Endothelial cell of umbilical vein (primary cell): ENCODE measurements around the gene KCNH4. TPM values are rescaled to one million over a fixed set of nuclear protein-coding genes. Genes with fewer than 3 reads are reported as not detected.

Experiments
- BruUV-seq: library from RNA; stranded (reverse); fragments of 400-500 nt; replicated peaks from 2 replicates; lab custom pipeline; 2021; lab: Mats Ljungman, UMichigan
- CTCF ChIA-PET: fragments of 300-600, 350-600 bp; sonication (Branson Sonifier 250); formaldehyde crosslinking; loops from one replicate; lab custom pipeline; 2021; ENCODE audit warnings: antibody characterized with exemption, inconsistent platforms; lab: Charles Lee
- POLR2A ChIA-PET: fragments of 300-600, 350-600 bp; sonication (Branson Sonifier 250); formaldehyde crosslinking; loops from one replicate; lab custom pipeline; 2021; ENCODE audit warnings: antibody characterized with exemption, inconsistent platforms; lab: Charles Lee
- DNase-seq: peaks from one replicate; pipeline ENCODE4 v3.0.0-alpha.2; 2011; ENCODE audit warnings: low read depth, low spot score
- FAIRE-seq: peaks from 2 replicates; lab custom pipeline; 2011; peaks lifted over from hg19 to GRCh38; lab: Jason Lieb, UNC
- H2AFZ ChIP-seq: 2 replicates; pipeline ENCODE4 v1.6.0; 2012; ENCODE audit warnings: low read depth, low read length, control low read depth, inconsistent platforms
- H3K27ac ChIP-seq: 2 replicates; pipeline ENCODE4 v1.5.1; 2011; ENCODE audit warnings: low read depth, mild to moderate bottlenecking, control low read depth, low read length, moderate library complexity; ENCODE audit not compliant: insufficient read depth
- H3K27me3 ChIP-seq, 2 experiments: 2 replicates each; pipeline versions ENCODE4 v1.6.0 to v1.6.1; 2011; ENCODE audit warnings: low read length in 2 of 2, mixed read lengths in 1 of 2; ENCODE audit not compliant: control insufficient read depth in 2 of 2, insufficient read depth in 2 of 2
- H3K36me3 ChIP-seq, 2 experiments: 2 replicates in 1 of 2; 3 replicates in 1 of 2; pipeline ENCODE4 v1.5.1; 2011; ENCODE audit warnings: low read length in 2 of 2, mild to moderate bottlenecking in 1 of 2, moderate library complexity in 1 of 2; ENCODE audit not compliant: control insufficient read depth in 2 of 2, insufficient read depth in 2 of 2; ENCODE audit errors: extremely low read depth in 1 of 2
- H3K4me1 ChIP-seq: 3 replicates; pipeline ENCODE4 v1.5.1; 2011; ENCODE audit warnings: mild to moderate bottlenecking, low read length; ENCODE audit not compliant: control insufficient read depth, insufficient read depth; ENCODE audit errors: extremely low read depth
- H3K4me2 ChIP-seq: 2 replicates; pipeline ENCODE4 v1.6.1; 2011; ENCODE audit warnings: low read length, control low read depth, mixed read lengths; ENCODE audit not compliant: insufficient read depth
- H3K4me3 ChIP-seq, 3 experiments: fragments of 200-600 bp in 1 of 3; sonication (generic), shearing (Covaris generic) in 1 of 3; replicated peaks in 1 of 3; 2 replicates each; pipeline ENCODE4 v1.5.1; 2011 to 2016; ENCODE audit warnings: control low read depth in 3 of 3, low read length in 3 of 3, mild to moderate bottlenecking in 2 of 3, inconsistent platforms in 1 of 3, low read depth in 1 of 3, moderate library complexity in 1 of 3; ENCODE audit not compliant: insufficient read depth in 1 of 3
- H3K79me2 ChIP-seq: 2 replicates; pipeline ENCODE4 v1.6.0; 2012; ENCODE audit warnings: low read length, inconsistent platforms; ENCODE audit not compliant: control insufficient read depth, insufficient read depth
- H3K9ac ChIP-seq: replicated peaks from 2 replicates; pipeline ENCODE3; 2011; ENCODE audit warnings: low read length, control low read depth; ENCODE audit not compliant: insufficient read depth; ENCODE audit errors: extremely low read depth
- H3K9me1 ChIP-seq: replicated peaks from 3 replicates; pipeline ENCODE4 v1.6.0; 2011; ENCODE audit warnings: mild to moderate bottlenecking, low read length; ENCODE audit not compliant: control insufficient read depth, insufficient read depth; ENCODE audit errors: extremely low read depth
- H3K9me3 ChIP-seq: replicated peaks from 2 replicates; pipeline ENCODE4 v1.5.1; 2012; ENCODE audit warnings: low read length, inconsistent platforms; ENCODE audit not compliant: control insufficient read depth, insufficient read depth
- H4K20me1 ChIP-seq: replicated peaks from 2 replicates; pipeline ENCODE3; 2011; ENCODE audit warnings: mild to moderate bottlenecking, low read length; ENCODE audit not compliant: control insufficient read depth, insufficient read depth; ENCODE audit errors: extremely low read depth
- FOS ChIP-seq: IDR thresholded peaks from 2 replicates; pipeline ENCODE4 v1.6.1; 2011; ENCODE audit warnings: mild to moderate bottlenecking, low read length, moderate library complexity, borderline replicate concordance; ENCODE audit not compliant: insufficient read depth
- JUN ChIP-seq: IDR thresholded peaks from 2 replicates; pipeline ENCODE4 v1.6.1; 2011; ENCODE audit warnings: borderline replicate concordance, low read depth; ENCODE audit not compliant: insufficient read length, insufficient read depth
- MYC ChIP-seq: IDR thresholded peaks from one replicate; pipeline ENCODE4 v1.6.1; 2011; ENCODE audit warnings: mild to moderate bottlenecking, low read depth, low read length
- POLR2A ChIP-seq: IDR thresholded peaks from 2 replicates; pipeline ENCODE4 v1.6.1; 2012; ENCODE audit warnings: low read depth, mild to moderate bottlenecking, control low read depth, low read length
- POLR2AphosphoS5 ChIP-seq: IDR thresholded peaks from 2 replicates; pipeline ENCODE4 v1.6.1; 2012; ENCODE audit warnings: low read depth, mild to moderate bottlenecking, control low read depth, low read length, moderate library complexity; ENCODE audit not compliant: insufficient read depth
- dilution Hi-C: fragments of 300-500 bp; cut with MboI; formaldehyde crosslinking; loops from one replicate; pipeline ENCODE4 v1.15.0; 2019; ENCODE audit warnings: low sequenced_read_pairs; ENCODE audit not compliant: extremely low pct_ligation_motif_present
- intact Hi-C: fragments of 100-400 bp; cut with micrococcal nuclease; formaldehyde crosslinking; loops from one replicate; pipeline ENCODE4 v1.10.0; 2022
- polyA plus RNA-seq, 4 experiments: library from polyadenylated mRNA; depleted of rRNA in 3 of 4; stranded (reverse) in 3 of 4; unstranded in 1 of 4; fragments of >200 nt; gene quantifications; 2 replicates each; pipeline versions ENCODE4 v1.2.1 to v1.2.3, GENCODE V29; 2011 to 2012; ENCODE audit warnings: missing spikeins in 1 of 4
- total RNA-seq: library from RNA; stranded (reverse); gene quantifications from 2 replicates; pipeline ENCODE4 v1.2.3, GENCODE V29; 2021
- TF ChIP-seq, protein P1 (sequence below), 2 donors: IDR thresholded peaks; 1 replicate in 1 of 2; 2 replicates in 1 of 2; pipeline ENCODE4 v1.5.1; 2011; ENCODE audit warnings: low read length in 2 of 2, mild to moderate bottlenecking in 2 of 2, moderate library complexity in 2 of 2, control low read depth in 1 of 2, inconsistent platforms in 1 of 2, low read depth in 1 of 2; ENCODE audit not compliant: insufficient read depth in 1 of 2; ENCODE audit errors: extremely low read depth in 1 of 2
- TF ChIP-seq, protein P2 (sequence below): IDR thresholded peaks from 2 replicates; pipeline ENCODE4 v1.6.1; 2011; ENCODE audit not compliant: insufficient read depth, insufficient read length

Gene KCNH4
- total and polyA plus RNA-seq, 2 donors (not counting 3 experiments of a cell fraction or from before 2014, with no cell fraction given) = 0.11 TPM

DNA sequence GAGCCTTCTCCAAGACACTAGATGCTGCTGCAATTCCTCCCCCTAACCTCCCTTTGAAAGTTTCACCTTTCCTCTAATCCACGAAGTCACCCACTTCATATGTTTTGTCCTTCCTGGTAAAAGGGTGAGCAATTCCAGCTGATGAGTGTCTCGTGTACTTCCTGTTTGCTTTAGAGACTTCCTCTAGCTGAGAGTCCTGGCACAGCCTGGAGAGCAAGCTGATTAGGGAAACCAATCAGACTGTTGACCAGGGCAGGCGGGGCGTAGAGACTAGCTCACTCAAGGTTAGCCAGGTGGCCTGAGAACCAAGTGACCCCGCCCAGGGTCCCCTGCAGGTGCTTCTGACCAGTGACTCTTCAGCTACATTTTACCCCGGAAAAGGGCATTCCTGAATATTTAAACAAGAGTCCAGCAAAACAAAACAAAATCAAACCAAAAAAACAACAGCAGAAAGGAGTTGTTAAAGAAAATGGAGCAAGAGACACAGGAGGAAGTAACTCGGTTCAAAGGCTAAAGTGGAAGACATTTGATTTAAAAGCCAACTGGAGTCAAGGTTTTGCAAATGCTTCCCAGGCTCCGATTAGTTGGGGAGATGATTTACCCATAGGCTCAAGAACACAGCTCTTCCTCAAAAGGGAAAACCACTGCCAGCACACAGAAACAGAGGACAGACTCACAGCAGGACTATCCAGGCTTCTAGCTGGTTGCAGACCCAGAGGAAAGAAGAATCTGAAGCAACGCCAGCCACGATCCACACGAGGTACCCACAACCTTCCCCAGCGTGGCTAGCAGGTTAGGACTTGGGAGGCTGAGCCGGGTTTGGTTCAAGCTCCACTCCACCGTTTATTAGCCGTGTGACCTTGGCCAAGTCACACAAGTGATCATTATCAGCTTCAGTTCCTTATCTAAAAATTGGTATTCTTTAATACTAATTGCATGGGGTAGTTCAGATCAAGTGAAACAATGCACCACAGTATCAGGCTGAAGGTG is 45.0 kb downstream of the KCNH4 start:
- dilution Hi-C loops = no loop called here
- peak overlapping the region; percentile 75 for H3K4me2 ChIP-seq

More for the DNA sequence above, 45.0 kb downstream of the KCNH4 start:
- TF ChIP-seq FOS (peak; percentile 58), JUN (peak; percentile 56), POLR2A (peak; percentile 23), POLR2AphosphoS5 (peak; percentile 82), MYC (no peak)
- TF ChIP-seq, protein P1, sequence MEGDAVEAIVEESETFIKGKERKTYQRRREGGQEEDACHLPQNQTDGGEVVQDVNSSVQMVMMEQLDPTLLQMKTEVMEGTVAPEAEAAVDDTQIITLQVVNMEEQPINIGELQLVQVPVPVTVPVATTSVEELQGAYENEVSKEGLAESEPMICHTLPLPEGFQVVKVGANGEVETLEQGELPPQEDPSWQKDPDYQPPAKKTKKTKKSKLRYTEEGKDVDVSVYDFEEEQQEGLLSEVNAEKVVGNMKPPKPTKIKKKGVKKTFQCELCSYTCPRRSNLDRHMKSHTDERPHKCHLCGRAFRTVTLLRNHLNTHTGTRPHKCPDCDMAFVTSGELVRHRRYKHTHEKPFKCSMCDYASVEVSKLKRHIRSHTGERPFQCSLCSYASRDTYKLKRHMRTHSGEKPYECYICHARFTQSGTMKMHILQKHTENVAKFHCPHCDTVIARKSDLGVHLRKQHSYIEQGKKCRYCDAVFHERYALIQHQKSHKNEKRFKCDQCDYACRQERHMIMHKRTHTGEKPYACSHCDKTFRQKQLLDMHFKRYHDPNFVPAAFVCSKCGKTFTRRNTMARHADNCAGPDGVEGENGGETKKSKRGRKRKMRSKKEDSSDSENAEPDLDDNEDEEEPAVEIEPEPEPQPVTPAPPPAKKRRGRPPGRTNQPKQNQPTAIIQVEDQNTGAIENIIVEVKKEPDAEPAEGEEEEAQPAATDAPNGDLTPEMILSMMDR (IDR thresholded peaks at IDR 0.05; ENCODE audit: extremely low read depth in 1 of 2, insufficient read depth in 1 of 2, low read depth in 1 of 2, low read length in 2 of 2) = no peak
- TF ChIP-seq, protein P2, sequence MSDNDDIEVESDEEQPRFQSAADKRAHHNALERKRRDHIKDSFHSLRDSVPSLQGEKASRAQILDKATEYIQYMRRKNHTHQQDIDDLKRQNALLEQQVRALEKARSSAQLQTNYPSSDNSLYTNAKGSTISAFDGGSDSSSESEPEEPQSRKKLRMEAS = no peak
- DNase-seq (peak; percentile 90), FAIRE-seq (peak; percentile 99)
- Histone ChIP-seq H3K36me3 (peaks cover 0 to 3% of the 10 kb centered on the region in 2 experiments), H3K27ac (peak overlapping the region; percentile 45), H3K9me1 (no peaks in the 10 kb centered on the region), H3K4me1 (peaks cover 60% of the 10 kb centered on the region), H3K9ac (peak overlapping the region; percentile 4), H3K9me3 (no peaks in the 10 kb centered on the region), H3K27me3 (no peaks in the 10 kb centered on the region), H2AFZ (no peak overlapping the region), H3K4me3 (peak overlapping the region in 1 of 3 experiments; percentile 10), H3K79me2 (peaks cover 86% of the 10 kb centered on the region), H4K20me1 (no peaks in the 10 kb centered on the region)
- ChIA-PET CTCF (interaction anchor here (0.7 to 2.2 kb wide), 12 partner anchors 9 to 142 kb away, joined by 3 to 13 read pairs (median 4); partner anchors contain the start of genes DHX58 and KCNH4), POLR2A (interaction anchor here (2.0 kb wide), 1 partner anchor 12 kb away, joined by 11 read pairs; no protein-coding TSS in a partner anchor)
- BruUV-seq = no TSS peak
- intact Hi-C loops = loop anchor here (10.0 kb wide), 2 partner anchors 139 to 389 kb away; partner anchors contain the start of gene STAT5B
